Suprapubic skin (tissue), 4 donors: ENCODE results near the gene SLC22A2.

Experiments
- POLR2A ChIP-seq, 2 donors: fragments of 450-650 bp; IDR thresholded peaks; one replicate each; pipeline ENCODE4 v1.6.1; 2017; ENCODE audit warnings: antibody characterized with exemption in 2 of 2, mild to moderate bottlenecking in 2 of 2, moderate library complexity in 2 of 2
- POLR2AphosphoS5 ChIP-seq, 3 donors: sonication (generic); formaldehyde crosslinking; IDR thresholded peaks; one replicate each; pipeline ENCODE4 v1.6.1; 2017; ENCODE audit warnings: antibody characterized with exemption in 3 of 3
- TF ChIP-seq, protein P1 (sequence below), 2 donors: fragments of 200-600 bp in 1 of 2; fragments of 450-650 bp in 1 of 2; sonication (generic) in 1 of 2; IDR thresholded peaks; one replicate each; pipeline ENCODE4 v1.5.1; 2016 to 2019; ENCODE audit warnings: antibody characterized with exemption in 2 of 2, mild to moderate bottlenecking in 1 of 2, moderate library complexity in 1 of 2

DNA sequence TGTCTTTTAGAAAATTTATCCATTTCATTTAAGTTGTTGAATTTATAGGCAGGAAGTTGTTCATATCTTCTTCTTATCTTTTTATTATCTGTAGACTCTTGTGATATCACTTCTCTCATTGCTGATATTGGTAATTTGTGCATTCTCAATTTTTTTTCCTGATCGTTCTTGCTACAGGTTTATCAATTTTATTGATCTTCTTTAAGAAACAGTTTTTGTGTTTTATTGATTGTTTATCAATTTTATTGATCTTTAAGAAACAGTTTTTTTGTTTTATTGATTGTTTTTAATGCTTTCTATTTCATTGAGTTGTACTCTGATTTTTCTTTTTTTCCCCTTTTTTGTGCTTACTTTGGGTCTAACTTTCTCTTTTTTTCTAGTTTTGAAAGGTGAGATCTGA lies 23.8 kb upstream of the SLC22A2 start:
- TF ChIP-seq, protein P1, sequence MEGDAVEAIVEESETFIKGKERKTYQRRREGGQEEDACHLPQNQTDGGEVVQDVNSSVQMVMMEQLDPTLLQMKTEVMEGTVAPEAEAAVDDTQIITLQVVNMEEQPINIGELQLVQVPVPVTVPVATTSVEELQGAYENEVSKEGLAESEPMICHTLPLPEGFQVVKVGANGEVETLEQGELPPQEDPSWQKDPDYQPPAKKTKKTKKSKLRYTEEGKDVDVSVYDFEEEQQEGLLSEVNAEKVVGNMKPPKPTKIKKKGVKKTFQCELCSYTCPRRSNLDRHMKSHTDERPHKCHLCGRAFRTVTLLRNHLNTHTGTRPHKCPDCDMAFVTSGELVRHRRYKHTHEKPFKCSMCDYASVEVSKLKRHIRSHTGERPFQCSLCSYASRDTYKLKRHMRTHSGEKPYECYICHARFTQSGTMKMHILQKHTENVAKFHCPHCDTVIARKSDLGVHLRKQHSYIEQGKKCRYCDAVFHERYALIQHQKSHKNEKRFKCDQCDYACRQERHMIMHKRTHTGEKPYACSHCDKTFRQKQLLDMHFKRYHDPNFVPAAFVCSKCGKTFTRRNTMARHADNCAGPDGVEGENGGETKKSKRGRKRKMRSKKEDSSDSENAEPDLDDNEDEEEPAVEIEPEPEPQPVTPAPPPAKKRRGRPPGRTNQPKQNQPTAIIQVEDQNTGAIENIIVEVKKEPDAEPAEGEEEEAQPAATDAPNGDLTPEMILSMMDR (IDR thresholded peaks at IDR 0.05), result no peak
- TF ChIP-seq POLR2AphosphoS5 (IDR thresholded peaks at IDR 0.05) (no peak), POLR2A (IDR thresholded peaks at IDR 0.05) (no peak)
